Neutrophil (primary cell): ENCODE measurements around the gene TNS3.
"Not testable (repeated sequence)": the region's sequence is repeated elsewhere in the genome, so short reads cannot be mapped to it uniquely, and the experiment has no call there.

Source experiments
- H3K27ac ChIP-seq: fragments of 200-600 bp; sonication (generic); 2 replicates; pipeline ENCODE4 v1.5.1; 2016; ENCODE audit warnings: mild to moderate bottlenecking, moderate library complexity
- H3K27me3 ChIP-seq: fragments of 200-600 bp; sonication (generic); 2 replicates; pipeline ENCODE4 v1.6.0; 2016; ENCODE audit warnings: mild to moderate bottlenecking
- H3K36me3 ChIP-seq: fragments of 200-600 bp; sonication (generic); 2 replicates; pipeline ENCODE4 v1.5.1; 2017
- H3K4me1 ChIP-seq, 2 experiments: fragments of 200-600 bp in 1 of 2; sonication (generic) in 1 of 2; 1 replicate in 1 of 2; 2 replicates in 1 of 2; pipeline versions ENCODE4 v1.5.1 to v1.6.1; 2013 to 2016; ENCODE audit warnings: low read depth in 1 of 2, low read length in 1 of 2, mild to moderate bottlenecking in 1 of 2, moderate library complexity in 1 of 2; ENCODE audit not compliant: control insufficient read depth in 1 of 2, insufficient read depth in 1 of 2
- H3K4me3 ChIP-seq, 2 experiments: fragments of 200-600 bp in 1 of 2; sonication (generic) in 1 of 2; 1 replicate in 1 of 2; 2 replicates in 1 of 2; pipeline ENCODE4 v1.5.1; 2013 to 2016; ENCODE audit warnings: low read depth in 1 of 2, low read length in 1 of 2, mild to moderate bottlenecking in 1 of 2, moderate library complexity in 1 of 2
- H3K9me3 ChIP-seq: fragments of 200-600 bp; sonication (generic); 2 replicates; pipeline ENCODE4 v1.5.1; 2016
- CTCF ChIP-seq: fragments of 200-600 bp; sonication (generic); IDR thresholded peaks from 2 replicates; pipeline ENCODE4 v1.5.1; 2016; ENCODE audit warnings: antibody characterized with exemption

TNS3 gene

GRCh38 chr7:47443049-47443448, 138.9 kb downstream of the TNS3 start:
- no peak for TF ChIP-seq CTCF
- Histone ChIP-seq H3K36me3 (no peaks in the 10 kb centered on the region), H3K27me3 (no peaks in the 10 kb centered on the region), H3K27ac (no peak overlapping the region), H3K4me3 (no peak overlapping the region), H3K4me1 (no peaks in the 10 kb centered on the region), H3K9me3 (no peaks in the 10 kb centered on the region)

GRCh38 chr7:47442605-47442865, 139.4 kb downstream of the TNS3 start:
- Histone ChIP-seq H3K9me3 (no peaks in the 10 kb centered on the region), H3K4me1 (no peaks in the 10 kb centered on the region), H3K27me3 (no peaks in the 10 kb centered on the region), H3K27ac (no peak overlapping the region), H3K4me3 (no peak overlapping the region), H3K36me3 (no peaks in the 10 kb centered on the region)
- TF ChIP-seq CTCF, result no peak

GRCh38 chr7:47441796-47442604, 139.9 kb downstream of the TNS3 start:
- TF ChIP-seq CTCF, result no peak
- Histone ChIP-seq H3K27me3 (no peaks in the 10 kb centered on the region), H3K4me3 (no peak overlapping the region), H3K27ac (no peak overlapping the region), H3K4me1 (no peaks in the 10 kb centered on the region), H3K36me3 (no peaks in the 10 kb centered on the region), H3K9me3 (no peaks in the 10 kb centered on the region)

GRCh38 chr7:47441048-47441447, 140.9 kb downstream of the TNS3 start:
- not testable (repeated sequence) for H3K27ac ChIP-seq, H3K27me3 ChIP-seq, H3K36me3 ChIP-seq, H3K4me1 ChIP-seq, H3K9me3 ChIP-seq, H3K4me3 ChIP-seq

GRCh38 chr7:47440320-47440719, 141.6 kb downstream of the TNS3 start:
- H3K27ac ChIP-seq, result no peak overlapping the region
- H3K9me3 ChIP-seq, result no peaks in the 10 kb centered on the region
- H3K27me3 ChIP-seq, result no peaks in the 10 kb centered on the region
- TF ChIP-seq CTCF, result no peak
- no peaks in the 10 kb centered on the region for H3K4me1 ChIP-seq
- no peaks in the 10 kb centered on the region for H3K36me3 ChIP-seq
- H3K4me3 ChIP-seq, result no peak overlapping the region

GRCh38 chr7:47439181-47439667, 142.7 kb downstream of the TNS3 start:
- Histone ChIP-seq H3K27me3 (no peaks in the 10 kb centered on the region), H3K9me3 (no peaks in the 10 kb centered on the region), H3K36me3 (no peaks in the 10 kb centered on the region), H3K4me3 (no peak overlapping the region), H3K4me1 (no peaks in the 10 kb centered on the region), H3K27ac (no peak overlapping the region)
- TF ChIP-seq CTCF, result no peak
